NOMO-1 treated with dmso at 0.1 percent for 144 hours (cell line): Measurements from ENCODE around the gene MAP2K5.
"Not testable (repeated sequence)": the region's sequence is repeated elsewhere in the genome, so short reads cannot be mapped to it uniquely, and the experiment has no call there.

ENCODE experiments used
- DNase-seq: peaks from one replicate; lab custom pipeline; 2025; ENCODE audit not compliant: unreplicated experiment; lab: John Stamatoyannopoulos, UW

Gene MAP2K5

GRCh38 chr15:67592245-67592644 is 49.7 kb downstream of the MAP2K5 start:
- DNase-seq = no peak

GRCh38 chr15:67593562-67593961 is 51.1 kb downstream of the MAP2K5 start:
- DNase-seq = no peak

DNA sequence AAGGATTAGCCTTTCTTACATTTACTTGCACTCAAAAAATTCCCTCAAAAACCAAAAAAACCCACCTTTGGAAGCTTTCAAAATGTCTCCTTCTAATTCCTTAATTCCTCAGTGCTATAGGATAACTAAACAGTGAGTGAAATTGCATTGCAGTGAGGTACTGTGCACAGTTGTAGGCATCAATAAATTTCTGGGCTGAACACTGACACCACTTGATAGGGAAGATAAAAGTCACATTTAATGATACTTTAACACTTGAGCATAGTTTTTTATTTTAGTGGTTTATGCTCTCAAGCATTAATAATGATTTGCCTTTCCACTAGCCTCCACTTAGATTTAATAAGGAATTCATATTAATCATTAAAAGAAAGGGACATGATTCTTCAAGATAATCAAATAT is 52.3 kb downstream of the MAP2K5 start:
- DNase-seq = no peak

- DNase-seq = no peak
These were observed 53.1 kb downstream of the MAP2K5 start for GRCh38 chr15:67595572-67595971.

GRCh38 chr15:67601073-67601472 is 58.6 kb downstream of the MAP2K5 start:
- no peak for DNase-seq

DNA sequence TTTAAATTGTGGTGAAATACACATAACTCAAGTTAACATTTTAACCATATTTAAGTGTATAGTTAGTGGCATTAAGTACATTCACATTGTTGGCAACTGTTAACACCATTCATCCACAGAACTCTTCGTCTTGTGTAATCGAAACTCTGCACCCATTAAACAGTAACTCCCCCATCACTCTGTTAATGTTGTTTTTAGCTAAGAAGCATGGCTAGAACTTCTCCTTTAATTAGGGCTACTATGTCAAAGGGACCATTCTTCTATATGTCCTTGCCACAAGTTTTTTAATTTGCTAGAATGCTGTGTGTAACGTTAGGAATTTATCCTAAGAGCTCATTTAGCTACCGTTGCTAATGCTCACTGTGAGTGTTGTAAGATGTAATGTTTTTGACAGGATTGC is 60.6 kb downstream of the MAP2K5 start:
- no peak for DNase-seq

DNA sequence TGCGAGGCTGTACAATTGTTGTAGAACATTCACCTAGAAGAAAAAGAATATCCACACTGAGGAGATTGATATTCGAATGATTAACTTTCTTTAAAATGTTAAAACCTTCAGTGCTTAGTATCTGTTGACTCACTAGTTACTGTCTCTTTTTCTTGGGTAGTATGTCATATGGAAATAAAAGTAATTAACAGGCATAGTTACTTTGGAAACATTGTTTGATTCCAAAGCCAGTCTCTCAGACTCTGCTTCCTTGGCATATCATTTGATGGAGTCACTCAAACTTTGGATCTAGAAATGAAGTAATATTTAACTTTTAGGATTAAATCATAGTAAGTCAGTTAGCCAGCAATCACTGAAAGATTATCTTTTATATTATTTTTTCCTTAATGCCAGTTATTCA is 63.4 kb downstream of the MAP2K5 start:
- no peak for DNase-seq

DNA sequence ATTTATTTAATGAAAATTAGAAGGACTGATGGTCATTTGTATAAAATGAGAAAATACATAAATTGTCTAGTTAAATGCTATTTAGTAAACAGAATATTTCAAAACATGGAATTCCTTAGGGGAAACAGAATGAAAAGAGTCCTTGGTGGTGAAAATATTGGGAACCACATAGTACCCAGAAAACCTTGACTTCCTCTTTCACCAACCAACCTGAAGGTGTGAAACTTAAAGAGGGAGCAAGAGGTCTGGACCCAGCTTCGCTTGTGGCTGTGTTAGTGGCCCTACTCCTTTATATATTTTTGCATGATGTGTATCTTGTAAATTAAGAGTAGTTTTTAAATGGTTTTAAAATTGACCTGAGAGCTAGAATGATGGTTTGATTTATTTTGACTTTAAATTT is 64.2 kb downstream of the MAP2K5 start:
- DNase-seq = no peak

- no peak for DNase-seq
These were observed 64.8 kb downstream of the MAP2K5 start for GRCh38 chr15:67607329-67607728.

- DNase-seq = no peak
These were observed 65.6 kb downstream of the MAP2K5 start for GRCh38 chr15:67607959-67608637.

DNA sequence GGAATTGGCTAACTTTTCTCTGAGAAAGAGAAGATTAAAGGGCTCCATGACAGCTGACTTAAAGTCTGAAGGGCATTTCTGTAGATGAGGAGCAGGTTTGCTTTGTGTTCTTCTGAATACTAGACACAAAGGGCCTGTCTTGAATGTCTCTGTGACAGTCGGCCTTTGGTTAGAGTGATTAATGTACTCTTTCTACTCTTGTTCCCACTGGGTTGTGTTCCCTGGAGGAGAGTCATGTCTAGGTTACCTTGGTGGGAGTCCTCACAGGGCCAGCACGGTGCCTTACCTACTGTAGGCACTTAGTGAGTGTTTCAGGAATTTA is 66.1 kb downstream of the MAP2K5 start:
- DNase-seq = no peak

DNA sequence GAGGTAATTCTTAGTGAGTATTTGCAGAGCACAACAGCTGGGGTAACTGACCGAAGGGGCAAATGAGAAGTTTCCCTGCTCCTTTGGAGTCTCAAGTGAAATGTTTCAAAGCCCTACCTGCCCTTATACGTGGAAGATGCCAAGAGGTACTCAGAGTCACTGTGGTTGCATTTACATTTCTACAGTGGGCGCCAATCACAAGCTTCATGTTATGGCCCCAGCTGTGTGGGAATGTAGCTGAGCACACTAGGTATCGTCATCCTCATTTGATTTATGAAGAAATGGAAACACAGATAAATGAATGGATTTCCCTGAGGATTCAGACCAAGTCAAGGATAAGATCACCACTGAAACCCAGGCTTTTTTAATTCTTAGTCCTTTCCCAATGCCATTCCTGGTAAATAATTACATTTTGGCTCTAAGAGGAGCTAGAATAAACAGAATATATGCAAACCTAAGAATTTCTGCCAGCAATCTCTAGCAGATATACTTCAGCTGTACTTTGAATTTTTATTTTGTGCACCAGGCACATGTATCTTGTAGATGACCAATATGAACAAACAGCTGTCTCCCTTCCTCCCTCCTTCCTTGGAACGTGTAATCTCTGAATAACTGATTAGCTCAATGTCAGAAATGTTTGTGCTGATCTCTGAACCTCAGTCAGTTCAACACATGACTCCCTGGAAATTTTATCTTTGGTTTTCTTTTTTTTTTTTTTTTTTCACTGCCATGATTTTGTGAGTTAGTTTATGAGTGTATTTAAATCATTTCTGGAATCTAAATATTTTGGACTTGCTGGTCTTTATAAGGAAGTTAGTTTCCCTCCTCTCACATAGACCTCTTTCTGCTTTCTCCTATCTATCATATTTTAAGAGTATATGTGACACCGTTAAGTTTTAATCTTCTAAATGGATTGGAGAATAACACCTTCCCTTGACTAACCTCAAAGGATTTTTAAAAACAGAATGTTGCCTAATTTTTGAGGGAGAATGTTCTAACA is 69.2 kb downstream of the MAP2K5 start:
- no peak for DNase-seq

- no peak for DNase-seq
These were observed 70.7 kb downstream of the MAP2K5 start for GRCh38 chr15:67613211-67613610.

GRCh38 chr15:67613708-67614107 is 71.2 kb downstream of the MAP2K5 start:
- DNase-seq = no peak

GRCh38 chr15:67615131-67615534 is 72.6 kb downstream of the MAP2K5 start:
- DNase-seq = not testable (repeated sequence)

DNA sequence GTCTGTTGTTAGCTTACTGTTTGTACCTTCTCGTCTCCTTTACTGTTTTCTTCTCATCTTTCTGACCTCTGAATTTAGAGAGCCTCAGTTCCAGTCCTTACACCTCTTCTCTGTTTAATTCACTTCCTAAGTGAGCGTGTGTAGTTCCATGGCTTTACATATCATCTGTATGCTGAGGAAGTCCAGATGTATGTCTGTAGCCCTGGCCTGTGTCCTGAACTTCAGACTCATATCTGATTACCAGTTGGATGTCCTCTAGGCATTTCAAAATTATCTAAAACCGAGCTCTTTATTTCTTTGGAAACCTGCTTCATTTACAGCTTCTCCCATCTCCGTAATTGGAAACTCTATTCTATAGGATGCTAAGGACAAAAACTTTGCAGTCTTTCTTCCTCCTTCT is 75.8 kb downstream of the MAP2K5 start:
- DNase-seq = no peak

DNA sequence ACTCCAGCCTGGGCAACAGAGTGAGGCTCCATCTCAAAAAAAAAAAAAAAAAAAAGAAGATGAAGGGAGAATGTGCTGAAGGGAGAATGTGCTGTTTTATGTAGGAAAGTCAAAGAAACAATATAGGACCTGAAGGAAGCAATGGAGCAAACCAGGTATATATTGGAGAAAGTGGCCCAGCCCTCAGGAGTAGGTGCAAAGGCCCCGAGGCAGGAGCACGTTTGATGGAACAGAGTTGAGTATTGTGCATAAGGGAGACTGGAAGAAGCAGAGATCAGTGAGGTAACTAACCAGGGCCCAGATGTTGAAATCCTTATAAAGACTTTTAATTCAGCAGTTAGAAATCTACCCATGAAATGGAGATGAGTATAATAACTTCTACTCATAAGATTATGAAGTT is 79.6 kb downstream of the MAP2K5 start:
- no peak for DNase-seq

GRCh38 chr15:67632261-67632660 is 89.8 kb downstream of the MAP2K5 start:
- DNase-seq = no peak

GRCh38 chr15:67635950-67636349 is 93.4 kb downstream of the MAP2K5 start:
- not testable (repeated sequence) for DNase-seq

DNA sequence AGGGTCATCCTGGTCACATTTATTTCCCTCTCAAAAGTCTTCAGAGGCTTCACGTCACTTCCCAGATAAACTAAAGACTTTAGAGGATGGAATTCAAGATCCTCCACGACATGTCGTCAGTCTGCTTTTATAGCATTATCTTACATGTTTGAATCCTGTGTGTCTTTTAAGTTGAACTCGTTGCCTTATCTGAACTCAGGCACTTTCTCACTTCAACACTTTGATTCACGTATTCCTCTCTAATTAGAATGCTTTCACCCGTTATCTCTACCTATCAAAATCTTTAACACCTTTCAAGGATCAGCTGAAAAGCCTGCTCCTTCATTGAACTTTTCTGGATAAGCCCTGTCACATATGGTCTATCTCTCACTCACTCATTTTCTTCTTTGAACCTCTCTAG is 97.1 kb downstream of the MAP2K5 start:
- DNase-seq = no peak

DNA sequence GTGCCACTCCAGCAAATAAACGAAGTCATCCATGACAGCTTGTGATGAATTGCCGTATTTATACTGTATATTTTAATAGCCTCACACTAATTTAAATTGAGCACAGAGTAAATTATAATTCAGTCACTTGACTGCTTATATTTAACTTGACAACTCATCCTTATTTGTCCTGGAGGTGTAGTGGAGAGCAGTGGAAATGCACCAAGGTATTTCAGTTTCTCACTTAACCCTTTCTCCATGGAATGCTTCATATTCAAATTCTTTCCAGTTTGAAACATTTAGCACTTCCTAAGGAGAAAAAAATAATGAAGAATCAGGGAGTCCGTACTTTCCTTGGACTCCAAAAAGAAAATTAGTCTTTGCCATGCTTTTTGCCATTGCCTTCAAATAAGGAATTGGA is 99.0 kb downstream of the MAP2K5 start:
- no peak for DNase-seq

GRCh38 chr15:67646847-67647246 is 104.3 kb downstream of the MAP2K5 start:
- DNase-seq = no peak
